ENCODE measurements around the gene PGBD5. TPM values are rescaled to one million over a fixed set of nuclear protein-coding genes. Genes with fewer than 3 reads are reported as not detected.
"Not testable (repeated sequence)": the region's sequence is repeated elsewhere in the genome, so short reads cannot be mapped to it uniquely, and the experiment has no call there.

The PGBD5 gene
- total RNA-seq, 1 experiment from 2014 or later: 1.3 TPM

GRCh38 chr1:230420372-230420771 is 5.8 kb downstream of the PGBD5 start:
- not testable (repeated sequence) for H3K4me3 ChIP-seq; DNase-seq (ENCODE audit: low read depth in 1 of 2, low spot score in 2 of 2); H3K4me1 ChIP-seq (replicated peaks); H3K27ac ChIP-seq; H3K9me3 ChIP-seq (replicated peaks); H3K36me3 ChIP-seq
- H3K27me3 ChIP-seq (replicated peaks): peaks cover 20% of the 10 kb centered on the region

GRCh38 chr1:230416430-230416829 is 9.7 kb downstream of the PGBD5 start:
- Histone ChIP-seq H3K4me1 (replicated peaks) (no peaks in the 10 kb centered on the region), H3K4me3 (no peak overlapping the region), H3K36me3 (no peaks in the 10 kb centered on the region), H3K27me3 (replicated peaks) (no peaks in the 10 kb centered on the region), H3K27ac (no peak overlapping the region), H3K9me3 (replicated peaks) (no peaks in the 10 kb centered on the region)
- DNase-seq (ENCODE audit: low read depth in 1 of 2, low spot score in 2 of 2): no peak

- no peaks in the 10 kb centered on the region for H3K9me3 ChIP-seq (replicated peaks)
- H3K27ac ChIP-seq: no peak overlapping the region
- no peak overlapping the region for H3K4me3 ChIP-seq
- no peaks in the 10 kb centered on the region for H3K4me1 ChIP-seq (replicated peaks)
- H3K27me3 ChIP-seq (replicated peaks): no peaks in the 10 kb centered on the region
- DNase-seq (ENCODE audit: low read depth in 1 of 2, low spot score in 2 of 2): no peak
- H3K36me3 ChIP-seq: no peaks in the 10 kb centered on the region
Measured at GRCh38 chr1:230415405-230416132, 10.6 kb downstream of the PGBD5 start.

GRCh38 chr1:230414694-230415093 is 11.4 kb downstream of the PGBD5 start:
- Histone ChIP-seq H3K27ac (no peak overlapping the region), H3K36me3 (no peaks in the 10 kb centered on the region)
- no peak for DNase-seq (ENCODE audit: low read depth in 1 of 2, low spot score in 2 of 2)

GRCh38 chr1:230414102-230414501 is 12.0 kb downstream of the PGBD5 start:
- Histone ChIP-seq H3K27ac (no peak overlapping the region), H3K36me3 (no peaks in the 10 kb centered on the region), H3K4me1 (replicated peaks) (no peaks in the 10 kb centered on the region), H3K27me3 (replicated peaks) (no peaks in the 10 kb centered on the region), H3K4me3 (no peak overlapping the region), H3K9me3 (replicated peaks) (no peaks in the 10 kb centered on the region)
- no peak for DNase-seq (ENCODE audit: low read depth in 1 of 2, low spot score in 2 of 2)

More at GRCh38 chr1:230414694-230415093, 11.4 kb downstream of the PGBD5 start:
- Histone ChIP-seq H3K4me1 (replicated peaks) (no peaks in the 10 kb centered on the region), H3K4me3 (no peak overlapping the region), H3K9me3 (replicated peaks) (no peaks in the 10 kb centered on the region), H3K27me3 (replicated peaks) (no peaks in the 10 kb centered on the region)

GRCh38 chr1:230413061-230413460 is 13.1 kb downstream of the PGBD5 start:
- H3K27ac ChIP-seq: no peak overlapping the region
- H3K4me1 ChIP-seq (replicated peaks): no peaks in the 10 kb centered on the region
- H3K9me3 ChIP-seq (replicated peaks): no peaks in the 10 kb centered on the region
- H3K4me3 ChIP-seq: no peak overlapping the region
- no peaks in the 10 kb centered on the region for H3K36me3 ChIP-seq
- no peaks in the 10 kb centered on the region for H3K27me3 ChIP-seq (replicated peaks)
- no peak for DNase-seq (ENCODE audit: low read depth in 1 of 2, low spot score in 2 of 2)

- Histone ChIP-seq H3K27me3 (replicated peaks) (no peaks in the 10 kb centered on the region), H3K4me3 (no peak overlapping the region), H3K27ac (no peak overlapping the region), H3K4me1 (replicated peaks) (no peaks in the 10 kb centered on the region), H3K36me3 (no peaks in the 10 kb centered on the region), H3K9me3 (replicated peaks) (no peaks in the 10 kb centered on the region)
- DNase-seq (ENCODE audit: low read depth in 1 of 2, low spot score in 2 of 2): no peak
Measured at GRCh38 chr1:230408971-230409370, 17.2 kb downstream of the PGBD5 start.

GRCh38 chr1:230407351-230407750 is 18.8 kb downstream of the PGBD5 start:
- H3K27ac ChIP-seq: no peak overlapping the region
- no peaks in the 10 kb centered on the region for H3K27me3 ChIP-seq (replicated peaks)
- no peaks in the 10 kb centered on the region for H3K36me3 ChIP-seq
- no peak for DNase-seq (ENCODE audit: low read depth in 1 of 2, low spot score in 2 of 2)
- H3K4me3 ChIP-seq: no peak overlapping the region
- no peaks in the 10 kb centered on the region for H3K4me1 ChIP-seq (replicated peaks)
- no peaks in the 10 kb centered on the region for H3K9me3 ChIP-seq (replicated peaks)

GRCh38 chr1:230406727-230407126 is 19.4 kb downstream of the PGBD5 start:
- H3K36me3 ChIP-seq; H3K27me3 ChIP-seq (replicated peaks); DNase-seq (ENCODE audit: low read depth in 1 of 2, low spot score in 2 of 2); H3K27ac ChIP-seq; H3K4me3 ChIP-seq; H3K9me3 ChIP-seq (replicated peaks); H3K4me1 ChIP-seq (replicated peaks): not testable (repeated sequence)

GRCh38 chr1:230403442-230403841 is 22.7 kb downstream of the PGBD5 start:
- H3K27me3 ChIP-seq (replicated peaks): no peaks in the 10 kb centered on the region
- H3K36me3 ChIP-seq: no peaks in the 10 kb centered on the region

GRCh38 chr1:230401763-230402294 is 24.3 kb downstream of the PGBD5 start:
- H3K27ac ChIP-seq: no peak overlapping the region
- no peaks in the 10 kb centered on the region for H3K27me3 ChIP-seq (replicated peaks)
- H3K4me3 ChIP-seq: no peak overlapping the region
- H3K4me1 ChIP-seq (replicated peaks): no peaks in the 10 kb centered on the region
- H3K9me3 ChIP-seq (replicated peaks): no peaks in the 10 kb centered on the region
- H3K36me3 ChIP-seq: no peaks in the 10 kb centered on the region
- DNase-seq (ENCODE audit: low read depth in 1 of 2, low spot score in 2 of 2): no peak

More at GRCh38 chr1:230403442-230403841, 22.7 kb downstream of the PGBD5 start:
- Histone ChIP-seq H3K9me3 (replicated peaks) (no peaks in the 10 kb centered on the region), H3K4me1 (replicated peaks) (no peaks in the 10 kb centered on the region), H3K4me3 (no peak overlapping the region), H3K27ac (no peak overlapping the region)
- peak in 1 of 2 experiments; percentile 36 for DNase-seq (ENCODE audit: low read depth in 1 of 2, low spot score in 2 of 2)

- no peak for DNase-seq (ENCODE audit: low read depth in 1 of 2, low spot score in 2 of 2)
- Histone ChIP-seq H3K4me3 (no peak overlapping the region), H3K27ac (no peak overlapping the region), H3K9me3 (replicated peaks) (no peaks in the 10 kb centered on the region), H3K36me3 (no peaks in the 10 kb centered on the region), H3K4me1 (replicated peaks) (no peaks in the 10 kb centered on the region), H3K27me3 (replicated peaks) (no peaks in the 10 kb centered on the region)
Measured at GRCh38 chr1:230401101-230401500, 25.0 kb downstream of the PGBD5 start.

- no peaks in the 10 kb centered on the region for H3K27me3 ChIP-seq (replicated peaks)
- no peaks in the 10 kb centered on the region for H3K4me1 ChIP-seq (replicated peaks)
- DNase-seq (ENCODE audit: low read depth in 1 of 2, low spot score in 2 of 2): no peak
- H3K9me3 ChIP-seq (replicated peaks): no peaks in the 10 kb centered on the region
- H3K27ac ChIP-seq: no peak overlapping the region
- H3K36me3 ChIP-seq: no peaks in the 10 kb centered on the region
- H3K4me3 ChIP-seq: no peak overlapping the region
Measured at GRCh38 chr1:230400007-230400344, 26.2 kb downstream of the PGBD5 start.

- Histone ChIP-seq H3K27me3 (replicated peaks) (no peaks in the 10 kb centered on the region), H3K4me3 (no peak overlapping the region), H3K9me3 (replicated peaks) (no peaks in the 10 kb centered on the region), H3K4me1 (replicated peaks) (no peaks in the 10 kb centered on the region), H3K27ac (no peak overlapping the region), H3K36me3 (no peaks in the 10 kb centered on the region)
- DNase-seq (ENCODE audit: low read depth in 1 of 2, low spot score in 2 of 2): no peak
Measured at GRCh38 chr1:230399321-230400006, 26.7 kb downstream of the PGBD5 start.

Measured in SJSA1 (cell line).